HG02970 (cell line): ENCODE results near the gene MAGT1.
"Not testable (repeated sequence)": the region's sequence is repeated elsewhere in the genome, so short reads cannot be mapped to it uniquely, and the experiment has no call there.

ENCODE experiments used
- ATAC-seq: cut with Tn5 transposase; IDR thresholded peaks from one replicate; pipeline ENCODE4 v1.9.1; 2021; ENCODE audit warnings: mild to moderate bottlenecking, moderate library complexity, moderate number of reproducible peaks; ENCODE audit not compliant: unreplicated experiment, low FRiP score

The MAGT1 gene

DNA sequence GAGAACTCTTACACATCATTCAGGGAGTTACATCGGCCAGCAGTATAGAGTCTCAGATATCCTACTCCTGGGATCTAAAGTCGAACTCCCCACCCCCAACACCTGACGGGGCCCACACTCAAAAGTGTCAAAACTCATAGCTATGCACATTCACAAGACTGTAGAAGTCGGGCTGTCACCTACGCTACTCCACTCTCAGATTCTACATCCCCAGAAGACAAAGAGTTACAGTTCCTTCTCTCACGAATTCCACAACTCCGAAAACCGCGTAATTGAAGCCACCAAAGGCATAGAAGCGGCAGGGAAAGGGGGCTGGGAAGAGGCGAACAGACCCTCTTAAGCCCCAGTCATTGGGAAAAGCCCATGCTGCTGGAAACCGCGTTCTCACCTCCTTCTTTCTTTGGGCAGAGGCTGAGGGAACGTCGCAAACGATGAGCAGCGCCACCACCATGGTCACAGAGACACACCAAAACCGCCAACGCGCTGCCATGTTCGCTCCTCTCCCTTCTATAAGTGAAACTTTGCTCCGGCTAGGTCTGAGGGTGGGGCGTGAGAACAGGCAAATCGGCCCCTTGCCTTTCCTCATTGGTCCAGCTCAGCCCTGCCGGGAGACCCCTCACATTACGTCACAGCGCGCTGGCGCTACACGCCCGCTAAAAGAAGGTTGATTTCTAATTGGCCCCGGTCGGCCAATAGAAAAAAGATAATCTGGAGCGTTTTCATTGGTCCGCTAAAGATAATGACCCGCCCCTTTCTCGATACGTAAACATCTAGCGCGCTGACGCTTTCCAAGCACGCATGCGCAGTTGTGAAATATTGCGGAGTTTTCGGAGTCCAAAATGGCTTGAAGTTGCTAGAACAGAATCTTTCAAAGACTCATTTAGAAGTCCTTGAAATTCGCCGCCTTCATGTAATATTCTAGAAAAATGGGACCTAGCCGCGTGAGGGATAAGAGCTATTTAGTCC lies at the start of gene MAGT1:
Gene MAGT1, minus strand, starts transcription at position 515 of the 966 bp plus-strand sequence. Its CDS starts 25 bp downstream, at position 490.
- peak; percentile 86 for ATAC-seq

DNA sequence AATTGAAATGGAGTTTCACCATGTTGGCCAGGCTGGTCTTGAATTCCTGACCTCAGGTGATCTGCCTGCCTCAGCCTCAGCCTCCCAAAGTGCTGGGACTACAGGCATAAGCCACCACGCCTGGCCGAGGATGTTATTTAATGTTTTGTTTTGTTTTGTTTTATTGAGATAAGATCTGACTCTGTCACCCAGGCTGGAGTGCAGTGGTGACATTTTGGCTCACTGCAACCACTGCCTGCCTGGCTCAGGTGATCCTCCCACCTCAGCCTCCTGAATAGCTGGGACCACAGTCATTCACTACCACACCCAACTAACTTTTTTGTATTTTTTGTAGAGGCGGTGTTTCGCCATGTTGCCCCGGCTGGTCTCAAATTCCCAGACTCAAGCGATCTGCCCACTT lies 49.8 kb upstream of the MAGT1 start:
- not testable (repeated sequence) for ATAC-seq

DNA sequence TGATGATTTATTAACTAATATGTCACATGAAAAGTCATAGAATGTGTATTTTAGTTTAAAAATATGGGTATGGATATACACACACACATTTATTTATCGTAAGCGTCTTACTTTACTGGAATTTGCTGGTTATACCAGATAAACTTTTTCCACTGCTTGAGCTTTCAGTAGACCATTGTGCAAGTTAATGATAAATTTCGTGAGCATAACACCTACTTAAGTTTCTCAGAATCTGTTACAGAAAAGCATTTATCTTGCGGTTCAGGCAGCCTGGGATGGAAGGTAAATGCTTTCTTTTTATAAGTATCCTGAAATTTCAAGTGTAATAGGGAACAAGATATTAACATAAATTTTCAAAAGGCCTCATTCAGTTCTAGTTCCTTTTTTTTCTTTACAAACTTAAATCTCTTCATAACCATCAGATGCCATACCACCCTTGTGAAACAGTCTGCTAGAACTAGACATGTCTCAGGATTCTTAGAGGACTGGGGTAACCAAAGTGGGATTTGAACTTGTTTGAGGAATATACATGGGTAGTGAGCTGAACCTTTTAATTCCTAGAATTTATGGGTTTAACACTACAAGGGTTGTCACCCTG lies 42.9 kb upstream of the MAGT1 start:
- ATAC-seq, result no peak

DNA sequence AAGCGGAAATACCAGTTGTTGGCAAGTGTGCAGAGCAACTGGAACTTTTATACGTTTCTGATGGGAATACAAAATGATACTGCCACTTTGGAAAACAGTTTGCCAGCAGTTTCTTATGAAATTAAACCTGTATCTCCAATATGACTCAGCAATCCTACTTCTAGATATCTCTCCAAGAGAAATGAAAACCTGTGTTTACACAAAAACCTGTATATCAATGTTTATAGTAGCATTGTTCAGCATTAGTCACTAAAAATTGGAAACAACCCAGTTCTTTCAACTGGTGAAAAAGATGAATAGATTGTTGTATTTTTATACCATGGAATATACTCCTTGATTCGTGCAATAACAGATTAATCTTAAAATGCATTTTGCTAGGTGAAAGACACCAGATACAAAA lies 42.1 kb upstream of the MAGT1 start:
- ATAC-seq, result no peak

DNA sequence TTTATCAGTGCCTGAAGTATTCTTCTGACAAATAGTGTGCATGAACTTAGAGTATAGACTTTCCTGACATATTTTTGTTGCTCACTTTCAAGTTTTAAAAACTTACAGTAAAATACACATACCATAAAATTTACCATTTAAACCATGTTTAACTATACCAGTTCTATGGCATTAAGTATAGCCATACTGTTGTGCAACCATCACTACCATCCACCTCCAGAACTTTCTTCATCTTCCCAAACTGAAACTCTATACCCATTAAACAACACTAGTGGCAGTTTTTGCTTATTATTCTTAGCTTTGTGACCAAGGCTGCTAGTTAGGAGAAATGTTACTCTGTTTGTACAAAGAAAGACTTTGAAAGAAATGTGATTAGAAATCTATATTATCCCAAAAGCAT lies 41.1 kb upstream of the MAGT1 start:
- no peak for ATAC-seq

DNA sequence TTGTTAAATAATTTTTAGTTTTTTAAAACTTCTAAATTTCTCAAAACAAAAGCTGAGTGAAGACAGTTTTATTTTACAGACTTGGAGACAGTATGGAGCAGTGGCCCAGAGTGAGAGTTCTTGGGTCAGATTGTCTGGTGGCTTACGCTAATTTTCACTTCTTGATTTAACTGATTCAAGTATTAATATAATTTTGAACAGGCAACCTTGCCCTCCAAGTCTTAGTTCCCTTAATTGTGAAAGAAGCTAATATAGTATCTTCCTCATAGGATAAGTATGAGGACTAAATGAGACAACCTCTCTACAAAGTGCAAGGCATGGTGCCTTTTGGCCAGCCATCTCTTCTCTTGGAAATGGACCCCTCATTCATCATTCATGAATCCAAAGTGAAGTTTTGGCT lies 40.7 kb upstream of the MAGT1 start:
- no peak for ATAC-seq

DNA sequence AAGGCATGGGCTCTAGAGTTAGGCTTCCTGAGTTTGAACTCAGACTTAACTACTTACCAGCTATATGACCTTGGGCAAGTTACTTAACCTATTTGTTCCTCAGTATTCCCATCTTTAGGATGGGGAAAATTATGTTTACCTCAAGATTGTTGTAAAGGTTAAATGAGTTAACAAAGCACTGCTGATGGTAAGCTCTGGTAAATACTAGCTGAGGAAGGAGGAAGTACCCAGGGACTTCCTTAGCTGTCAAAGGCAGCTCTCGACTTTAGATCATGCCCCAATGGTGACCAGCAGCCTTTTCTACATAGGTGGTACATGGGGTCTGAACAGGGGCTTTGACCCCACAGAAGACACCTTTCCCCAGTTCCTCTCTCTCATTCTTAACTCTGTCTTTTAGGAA lies 35.3 kb upstream of the MAGT1 start:
- no peak for ATAC-seq

DNA sequence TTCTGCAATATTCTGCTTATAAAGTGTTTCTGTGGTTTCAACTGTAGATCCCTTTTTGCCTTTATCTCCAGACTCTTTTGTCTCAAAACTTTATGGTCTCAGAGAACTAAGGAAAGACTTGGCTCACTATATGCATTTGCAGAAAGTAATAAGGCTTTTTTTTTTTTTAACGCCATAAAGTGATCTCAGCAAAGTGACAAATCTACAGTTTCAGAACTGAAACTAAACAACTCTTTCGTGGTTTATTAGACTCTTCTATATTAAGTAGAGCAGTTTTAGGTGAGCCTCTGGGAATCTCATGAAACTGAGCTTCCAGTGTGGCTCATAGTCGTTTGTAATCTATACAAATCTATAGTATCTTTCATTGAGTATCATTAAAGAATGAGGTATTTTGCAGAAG lies 30.5 kb upstream of the MAGT1 start:
- ATAC-seq, result no peak

DNA sequence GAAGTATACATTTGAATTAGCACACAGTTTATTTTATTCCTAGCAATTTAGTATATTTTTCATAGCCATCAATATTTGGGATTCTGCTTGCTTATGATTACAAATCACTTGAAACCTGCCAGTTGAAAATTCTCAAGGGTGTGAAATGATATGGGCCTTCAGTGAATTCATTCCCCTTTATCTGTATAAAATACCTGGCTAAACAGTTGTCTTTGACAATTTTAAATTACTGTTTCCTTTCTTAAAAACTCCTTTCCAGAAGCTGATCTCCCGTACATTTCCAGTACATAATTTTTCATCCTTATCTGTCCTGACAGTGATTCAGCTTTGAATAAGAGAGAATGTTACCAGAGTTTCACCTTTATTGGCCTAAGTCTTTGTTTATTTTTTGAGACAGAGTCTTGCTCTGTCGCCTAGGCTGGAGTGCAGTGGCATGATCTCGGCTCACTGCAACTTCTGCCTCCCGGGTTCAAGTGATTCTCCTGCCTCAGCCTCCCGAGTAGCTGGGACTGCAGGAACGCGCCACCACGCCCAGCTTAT lies 29.2 kb upstream of the MAGT1 start:
- ATAC-seq, result no peak

DNA sequence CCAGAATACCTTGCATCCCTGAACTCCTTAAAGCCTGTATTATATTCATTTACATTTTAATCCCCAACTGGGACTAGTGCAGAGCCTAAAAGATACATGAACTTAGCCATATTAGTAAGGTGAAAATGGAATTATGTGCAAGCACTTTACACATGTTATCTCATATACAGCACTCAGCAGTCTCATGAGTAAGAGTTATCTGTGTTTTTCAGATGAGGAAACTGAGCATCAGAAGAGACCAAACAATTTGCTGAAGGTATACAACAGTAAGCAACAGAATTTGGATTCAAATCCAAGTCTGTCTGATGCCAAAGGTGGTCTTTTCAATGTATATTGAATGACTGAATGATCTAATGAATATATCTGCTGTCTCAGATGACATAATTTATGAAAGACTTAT lies 27.6 kb upstream of the MAGT1 start:
- ATAC-seq, result no peak

DNA sequence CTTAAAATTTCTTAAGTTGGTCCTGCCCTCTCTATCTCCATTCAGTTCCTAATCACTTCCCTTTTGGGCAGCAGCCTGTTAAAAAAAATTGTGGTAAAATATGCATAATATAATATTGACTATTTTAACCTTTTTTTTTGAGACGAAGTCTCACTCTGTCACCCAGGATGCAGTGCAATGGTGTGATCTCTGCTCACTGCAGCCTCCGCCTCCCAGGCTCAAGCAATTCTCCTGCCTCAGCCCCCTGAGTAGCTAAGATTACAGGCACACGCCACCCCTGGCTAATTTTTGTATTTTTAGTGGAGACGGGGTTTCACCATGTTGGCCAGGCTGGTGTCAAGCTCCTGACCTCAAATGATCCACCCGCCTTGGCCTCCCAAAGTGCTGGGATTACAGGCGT lies 24.1 kb upstream of the MAGT1 start:
- ATAC-seq, result not testable (repeated sequence)

DNA sequence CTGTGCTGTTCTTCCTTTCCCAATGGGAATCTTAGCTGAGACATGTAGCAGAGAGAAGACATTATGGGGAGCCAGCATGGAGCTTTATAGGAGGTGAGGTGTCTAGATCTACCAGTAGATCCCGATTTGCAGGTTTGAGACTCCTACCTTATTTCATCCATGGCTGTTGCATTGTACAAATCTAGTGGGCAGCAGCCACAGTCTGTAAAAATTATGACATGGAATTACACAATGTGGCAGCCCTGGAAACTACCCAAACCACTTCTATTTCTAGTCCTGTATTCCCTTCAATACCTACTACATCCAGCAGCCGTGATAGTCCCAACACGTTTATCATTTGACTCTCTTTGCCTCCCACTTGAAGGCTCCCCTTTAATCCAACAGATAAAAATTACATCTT lies 23.3 kb upstream of the MAGT1 start:
- ATAC-seq, result no peak

DNA sequence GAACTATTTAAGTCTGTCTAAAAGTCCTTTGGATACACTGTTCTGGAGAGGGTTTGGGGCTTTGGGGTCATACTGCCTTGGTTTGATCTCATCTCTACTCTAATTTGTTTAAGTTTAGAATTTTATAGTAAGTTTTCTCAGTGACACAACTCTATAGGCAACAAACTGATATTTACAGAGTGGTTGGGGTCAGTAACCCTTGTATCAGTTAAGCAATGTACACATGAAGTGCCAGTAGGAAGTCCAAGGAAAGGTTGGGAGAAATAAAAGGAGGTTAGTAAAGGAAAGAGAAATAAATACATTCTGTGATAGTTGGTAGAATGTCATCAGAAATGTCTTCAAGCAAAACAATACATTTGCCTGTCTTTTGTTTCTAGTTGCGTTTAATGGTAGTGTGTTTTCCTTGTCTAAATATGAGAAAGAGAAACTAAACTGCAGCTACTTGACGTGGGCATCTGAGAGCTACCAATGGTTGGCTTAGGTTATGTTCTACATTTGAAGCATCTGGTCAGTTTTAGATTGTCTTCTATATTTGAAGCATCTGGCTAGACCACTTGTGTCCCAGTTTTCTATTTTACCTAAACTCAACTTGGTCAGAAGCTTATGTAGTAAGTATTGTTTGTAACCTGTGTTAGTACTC lies 22.2 kb upstream of the MAGT1 start:
- no peak for ATAC-seq

DNA sequence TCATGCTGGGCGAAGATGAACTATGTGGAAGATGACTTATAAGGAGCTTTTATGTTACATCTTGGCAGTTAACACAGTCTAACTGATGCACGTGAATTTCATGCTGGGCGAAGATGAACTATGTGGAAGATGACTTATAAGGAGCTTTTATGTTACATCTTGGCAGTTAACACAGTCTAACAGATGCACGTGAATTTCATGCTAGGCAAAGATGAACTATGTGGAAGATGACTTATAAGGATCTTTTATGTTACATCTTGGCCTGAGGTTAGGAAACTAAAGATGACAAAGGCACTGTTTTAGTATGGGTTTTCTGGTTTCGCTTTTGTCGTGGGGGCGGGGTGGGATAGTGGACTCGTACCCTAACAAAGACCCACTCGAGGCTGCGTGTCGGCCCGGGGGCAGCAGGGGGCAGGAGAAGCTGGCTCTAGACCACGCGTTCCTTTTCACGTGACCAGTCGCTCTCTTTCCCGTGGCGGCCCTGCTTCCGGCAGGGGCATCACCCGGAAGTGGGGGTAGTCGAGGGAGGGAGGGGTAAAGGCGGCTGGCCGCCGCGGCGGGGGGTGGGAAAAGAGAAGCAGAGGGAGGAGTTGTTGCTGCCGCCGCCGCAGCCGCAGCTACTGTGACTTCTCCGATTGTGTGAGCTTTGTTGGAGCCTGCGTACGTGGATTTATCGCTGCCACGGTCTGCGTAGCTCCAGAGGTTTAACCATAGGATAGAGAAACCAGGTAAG lies 15.0 kb upstream of the MAGT1 start, which contains the start of gene ATP7A:
Gene ATP7A, plus strand, starts transcription at position 586 of the 733 bp plus-strand sequence. CDS start 60,949 bp downstream, outside the sequence.
- peak; percentile 93 for ATAC-seq

DNA sequence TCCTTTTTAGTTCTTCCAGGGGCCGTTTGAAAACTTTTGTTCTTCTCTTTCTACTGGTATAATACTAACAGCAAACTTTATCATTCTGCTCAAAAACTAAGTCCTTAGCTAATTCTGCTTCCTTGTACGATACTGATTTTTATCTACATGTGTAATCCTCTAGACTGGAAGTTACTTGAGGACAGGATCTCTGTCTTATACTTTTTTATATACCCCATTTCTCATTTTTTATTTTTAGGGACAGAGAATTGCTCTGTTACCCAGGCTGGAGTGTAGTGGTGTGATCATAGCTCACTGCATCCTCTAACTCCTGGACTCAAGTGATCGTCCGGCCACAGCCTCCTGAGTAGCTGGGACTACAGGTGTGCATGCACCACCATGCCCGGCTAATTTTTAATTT lies 6.3 kb upstream of the MAGT1 start:
- no peak for ATAC-seq

DNA sequence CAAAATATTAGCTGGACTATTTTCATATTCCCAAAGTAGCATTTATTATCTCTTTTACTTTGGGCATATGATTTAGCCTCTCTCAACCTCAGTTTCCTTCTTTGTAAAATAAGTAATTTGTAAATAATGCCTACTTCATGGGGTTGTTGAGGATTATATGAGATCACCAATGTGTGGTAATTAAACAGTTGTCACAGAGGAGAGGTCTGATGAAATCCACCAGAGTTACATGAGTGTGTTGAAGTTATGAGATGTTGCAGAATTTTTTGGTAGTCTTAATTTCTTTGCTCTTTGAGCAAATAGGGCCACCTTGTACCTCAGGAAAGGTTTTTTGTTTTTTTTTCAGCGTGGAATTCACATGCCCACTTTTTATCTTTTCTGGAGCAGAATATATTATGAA lies 5.5 kb upstream of the MAGT1 start:
- no peak for ATAC-seq

DNA sequence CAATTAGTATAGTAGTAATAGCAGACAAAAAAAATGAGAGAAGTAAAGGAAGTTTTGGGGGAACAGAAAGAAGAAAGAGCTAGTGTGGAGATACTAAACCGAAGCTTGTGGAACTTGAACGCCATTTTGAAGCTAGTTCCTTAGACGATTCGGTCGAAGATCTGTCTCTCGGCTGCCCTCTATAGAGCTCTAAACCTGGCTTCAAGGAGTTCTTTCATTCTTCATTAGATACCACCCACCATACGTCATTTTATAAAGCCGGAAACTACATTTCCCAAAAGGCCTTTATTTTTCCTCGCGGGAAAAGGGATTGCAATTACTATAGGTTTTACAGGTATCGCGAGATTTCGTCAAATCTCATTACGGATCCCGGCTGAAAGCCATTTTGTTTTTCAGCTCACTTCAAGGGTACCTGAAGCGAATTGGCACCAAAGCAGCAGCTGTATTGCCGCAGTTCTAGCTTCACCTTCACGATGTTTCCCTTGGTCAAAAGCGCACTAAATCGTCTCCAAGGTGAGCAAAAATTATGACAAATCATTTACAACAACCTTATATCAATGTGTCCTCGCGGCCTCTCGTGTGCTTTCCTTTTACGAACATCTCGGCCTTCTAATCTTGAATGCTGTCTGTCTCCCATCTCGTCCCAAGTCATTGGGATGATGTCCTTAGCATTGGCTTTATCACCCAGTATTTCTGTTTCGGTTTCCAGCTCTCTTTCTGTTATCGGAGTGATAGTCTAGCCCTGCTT lies 4.0 kb upstream of the MAGT1 start, which contains the start of gene COX7B:
Gene COX7B, plus strand, starts transcription at position 388 of the 748 bp plus-strand sequence. Its CDS starts 86 bp downstream, at position 474.
- ATAC-seq, result peak; percentile 56

DNA sequence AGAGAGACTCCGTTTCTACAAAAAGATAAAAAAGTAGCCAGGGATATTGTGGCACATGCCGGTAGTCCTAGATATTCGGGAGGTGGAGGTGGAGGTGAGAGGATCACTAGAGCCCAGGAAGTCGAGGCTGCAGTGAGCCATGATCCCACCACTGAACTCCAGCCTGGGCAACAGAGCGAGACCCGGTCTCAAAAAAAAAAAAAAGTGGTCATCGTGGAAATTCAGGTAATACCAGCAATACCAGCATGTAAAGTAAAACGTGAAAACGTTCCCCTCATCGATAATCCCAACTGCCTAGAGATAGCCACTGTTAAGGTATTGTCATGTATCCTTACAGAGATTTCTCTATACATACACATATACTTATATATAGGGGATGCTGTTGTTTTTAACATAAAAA lies 1.5 kb downstream of the MAGT1 start:
- no peak for ATAC-seq

DNA sequence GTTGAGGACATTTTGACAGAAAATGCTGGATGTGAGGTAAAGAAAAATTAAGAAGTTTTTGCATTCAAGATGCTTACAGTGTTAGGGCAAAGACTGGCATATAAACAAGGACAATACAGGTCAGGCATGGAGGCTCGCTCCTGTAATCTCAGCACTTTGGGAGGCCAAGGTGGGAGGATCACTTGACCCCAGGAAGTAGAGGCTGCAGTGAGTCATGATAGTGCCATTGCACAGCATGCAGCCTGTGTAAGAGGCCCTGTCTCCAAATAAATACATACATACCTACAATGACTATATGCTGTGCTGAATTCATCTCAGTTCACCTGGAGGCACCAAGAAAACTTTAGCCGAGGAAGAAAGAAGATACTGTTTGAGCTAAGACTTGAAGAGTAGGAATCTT lies 2.3 kb downstream of the MAGT1 start:
- no peak for ATAC-seq
